Chondrocyte (in vitro differentiated cells): ENCODE measurements around the gene SYTL1. TPM values are rescaled to one million over a fixed set of nuclear protein-coding genes. Genes with fewer than 3 reads are reported as not detected.

Experiments used
- DNase-seq: peaks from one replicate; pipeline ENCODE4 v3.0.0; 2021; ENCODE audit warnings: mixed read lengths, low spot score
- H3K27ac Mint-ChIP-seq: one replicate; pipeline ENCODE4 v1.8.0; 2021; ENCODE audit warnings: mild to moderate bottlenecking, moderate library complexity, mixed read lengths; ENCODE audit not compliant: unreplicated experiment
- H3K27me3 Mint-ChIP-seq: 2 replicates; pipeline ENCODE4 v1.8.0; 2021; ENCODE audit warnings: low read depth, mixed read lengths
- H3K36me3 Mint-ChIP-seq: 2 replicates; pipeline ENCODE4 v1.8.0; 2021; ENCODE audit warnings: low read depth, mixed read lengths
- H3K4me1 Mint-ChIP-seq: 2 replicates; pipeline ENCODE4 v1.8.0; 2021; ENCODE audit warnings: low read depth, mild to moderate bottlenecking, mixed read lengths
- H3K4me3 Mint-ChIP-seq: one replicate; pipeline ENCODE4 v1.8.0; 2021; ENCODE audit warnings: mild to moderate bottlenecking, moderate library complexity, mixed read lengths; ENCODE audit not compliant: unreplicated experiment
- H3K9me3 Mint-ChIP-seq: 2 replicates; pipeline ENCODE4 v1.8.0; 2021; ENCODE audit warnings: low read depth, mixed read lengths
- total RNA-seq: library from RNA; stranded (reverse); gene quantifications from 3 replicates; pipeline ENCODE4 v1.2.1, GENCODE V29; 2021
- TF ChIP-seq, protein P1 (sequence below): fragments of 200-600 bp; sonication (generic); IDR thresholded peaks from 2 replicates; pipeline ENCODE4 v1.5.0; 2021; ENCODE audit warnings: antibody characterized with exemption, mild to moderate bottlenecking, moderate library complexity

SYTL1 gene
- total RNA-seq, 1 donor from 2014 or later, result 1.2 TPM

DNA sequence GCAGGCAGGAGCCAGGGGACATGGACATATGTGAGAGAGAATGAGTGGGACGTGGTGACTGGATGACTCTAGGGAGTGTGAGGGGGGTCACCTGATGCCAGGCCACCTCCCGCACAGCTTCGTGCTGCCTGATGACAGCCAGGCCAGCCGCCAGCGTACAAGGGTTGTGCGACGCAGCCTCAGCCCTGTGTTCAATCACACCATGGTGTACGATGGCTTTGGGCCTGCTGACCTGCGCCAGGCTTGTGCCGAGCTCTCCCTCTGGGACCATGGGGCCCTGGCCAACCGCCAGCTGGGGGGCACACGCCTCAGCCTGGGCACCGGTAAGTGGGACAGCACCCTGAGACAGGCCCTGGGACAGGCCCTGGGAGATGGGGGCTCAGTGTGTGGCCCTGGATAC lies 11.3 kb downstream of the SYTL1 start:
- Mint-ChIP-seq H3K36me3 (peaks cover 14% of the 10 kb centered on the region), H3K9me3 (no peaks in the 10 kb centered on the region), H3K4me1 (peaks cover 3% of the 10 kb centered on the region), H3K27me3 (no peaks in the 10 kb centered on the region), H3K4me3 (no peak overlapping the region), H3K27ac (no peak overlapping the region)
- DNase-seq, result no peak
- TF ChIP-seq, protein P1, sequence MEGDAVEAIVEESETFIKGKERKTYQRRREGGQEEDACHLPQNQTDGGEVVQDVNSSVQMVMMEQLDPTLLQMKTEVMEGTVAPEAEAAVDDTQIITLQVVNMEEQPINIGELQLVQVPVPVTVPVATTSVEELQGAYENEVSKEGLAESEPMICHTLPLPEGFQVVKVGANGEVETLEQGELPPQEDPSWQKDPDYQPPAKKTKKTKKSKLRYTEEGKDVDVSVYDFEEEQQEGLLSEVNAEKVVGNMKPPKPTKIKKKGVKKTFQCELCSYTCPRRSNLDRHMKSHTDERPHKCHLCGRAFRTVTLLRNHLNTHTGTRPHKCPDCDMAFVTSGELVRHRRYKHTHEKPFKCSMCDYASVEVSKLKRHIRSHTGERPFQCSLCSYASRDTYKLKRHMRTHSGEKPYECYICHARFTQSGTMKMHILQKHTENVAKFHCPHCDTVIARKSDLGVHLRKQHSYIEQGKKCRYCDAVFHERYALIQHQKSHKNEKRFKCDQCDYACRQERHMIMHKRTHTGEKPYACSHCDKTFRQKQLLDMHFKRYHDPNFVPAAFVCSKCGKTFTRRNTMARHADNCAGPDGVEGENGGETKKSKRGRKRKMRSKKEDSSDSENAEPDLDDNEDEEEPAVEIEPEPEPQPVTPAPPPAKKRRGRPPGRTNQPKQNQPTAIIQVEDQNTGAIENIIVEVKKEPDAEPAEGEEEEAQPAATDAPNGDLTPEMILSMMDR, result no peak

DNA sequence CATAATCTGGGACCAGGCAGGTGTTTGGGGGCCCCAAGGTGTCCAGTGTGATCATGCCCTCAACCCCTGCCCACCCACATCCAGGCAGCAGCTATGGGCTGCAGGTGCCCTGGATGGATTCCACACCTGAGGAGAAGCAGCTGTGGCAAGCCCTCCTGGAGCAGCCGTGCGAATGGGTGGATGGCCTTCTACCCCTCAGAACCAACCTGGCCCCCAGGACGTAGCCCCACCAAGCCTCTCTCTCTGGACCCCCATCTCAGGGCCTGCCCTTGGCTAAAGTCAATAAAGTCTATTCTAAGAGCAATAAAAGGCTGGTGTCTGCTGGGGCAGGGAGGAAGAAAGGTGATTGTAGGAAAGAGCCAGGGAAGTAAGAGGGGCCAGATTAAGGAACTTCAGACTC lies 11.8 kb downstream of the SYTL1 start:
- H3K4me3 Mint-ChIP-seq, result no peak overlapping the region
- peaks cover 14% of the 10 kb centered on the region for H3K36me3 Mint-ChIP-seq
- DNase-seq, result no peak
- no peaks in the 10 kb centered on the region for H3K9me3 Mint-ChIP-seq
- peaks cover 3% of the 10 kb centered on the region for H3K4me1 Mint-ChIP-seq
- H3K27ac Mint-ChIP-seq, result no peak overlapping the region
- no peaks in the 10 kb centered on the region for H3K27me3 Mint-ChIP-seq
- TF ChIP-seq, protein P1, result no peak

DNA sequence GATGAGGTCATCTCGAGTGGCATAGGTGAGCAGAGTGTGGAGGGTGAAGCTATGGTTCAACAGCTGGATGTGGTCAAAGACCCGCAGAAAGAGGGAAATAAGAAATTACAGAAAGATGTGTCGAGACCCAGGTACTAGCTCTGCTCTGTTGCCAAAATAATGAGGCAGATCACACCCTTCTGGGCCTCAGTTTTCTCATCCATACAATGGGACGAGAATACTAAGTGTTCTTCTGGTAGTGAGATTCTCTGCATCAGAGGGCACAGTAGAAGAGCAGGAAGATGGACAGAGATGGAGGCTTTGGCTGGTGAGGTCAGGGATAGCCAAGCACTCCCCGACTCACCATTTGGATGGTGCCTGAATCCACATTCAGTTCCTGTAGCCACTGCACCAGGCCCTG lies 13.9 kb downstream of the SYTL1 start:
- TF ChIP-seq, protein P1, result no peak
- Mint-ChIP-seq H3K27ac (no peak overlapping the region), H3K27me3 (no peaks in the 10 kb centered on the region), H3K36me3 (peaks cover 30% of the 10 kb centered on the region), H3K4me1 (peaks cover 3% of the 10 kb centered on the region), H3K9me3 (no peaks in the 10 kb centered on the region), H3K4me3 (no peak overlapping the region)
- no peak for DNase-seq

DNA sequence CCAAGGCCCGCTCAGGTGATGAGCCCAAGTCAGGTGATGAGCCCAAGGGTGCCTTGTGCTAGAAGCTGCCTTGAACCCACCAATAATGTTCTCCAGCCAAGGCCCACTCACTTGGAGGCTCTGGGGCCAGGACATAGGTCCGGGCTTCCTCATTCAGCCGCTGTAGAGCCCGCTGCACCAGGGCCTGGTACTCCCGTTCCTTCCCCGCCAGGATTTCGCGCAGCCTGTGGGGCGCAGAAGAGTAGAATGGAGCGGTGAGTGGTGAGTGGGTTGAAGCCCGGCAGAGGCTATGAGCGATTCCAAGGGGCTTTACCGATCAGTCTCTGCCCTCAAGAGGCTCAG lies 14.4 kb downstream of the SYTL1 start:
- TF ChIP-seq, protein P1, result no peak
- no peaks in the 10 kb centered on the region for H3K27me3 Mint-ChIP-seq
- H3K4me1 Mint-ChIP-seq, result peaks cover 3% of the 10 kb centered on the region
- DNase-seq, result no peak
- peaks cover 34% of the 10 kb centered on the region for H3K36me3 Mint-ChIP-seq
- H3K9me3 Mint-ChIP-seq, result no peaks in the 10 kb centered on the region
- H3K4me3 Mint-ChIP-seq, result no peak overlapping the region
- H3K27ac Mint-ChIP-seq, result no peak overlapping the region

DNA sequence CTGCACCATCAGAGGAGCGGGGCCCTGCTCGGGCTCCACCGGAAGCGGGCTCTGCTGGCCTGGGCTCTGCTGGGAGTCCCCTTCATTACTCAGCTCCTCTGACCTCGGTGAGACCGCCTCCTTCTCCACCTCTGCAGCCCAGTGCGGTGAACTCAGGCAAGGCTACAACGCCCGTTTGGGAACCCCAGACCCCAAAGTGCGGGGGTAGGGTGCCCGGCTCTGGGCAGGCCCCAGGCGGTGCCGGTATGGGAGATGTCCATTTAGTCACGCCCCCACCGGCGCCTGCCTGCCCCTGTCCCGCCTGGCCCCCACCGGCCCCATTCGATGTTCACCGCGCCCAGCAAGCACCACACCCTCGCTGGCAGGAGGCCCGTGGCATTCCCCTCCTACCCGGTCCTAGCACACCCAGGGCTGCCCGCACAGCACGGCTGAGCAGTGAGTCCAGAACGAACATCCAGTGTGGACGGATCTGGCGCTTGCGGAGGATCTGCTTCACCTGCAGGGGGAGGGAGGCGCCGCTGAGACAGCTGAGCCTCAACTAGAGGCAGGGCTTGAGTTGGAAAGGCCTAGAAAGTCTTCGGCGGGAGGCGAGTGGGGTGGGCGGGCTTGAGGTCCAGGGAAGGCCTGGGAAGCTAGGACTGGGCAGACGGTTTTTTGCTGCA lies 14.9 kb downstream of the SYTL1 start:
- Mint-ChIP-seq H3K4me3 (no peak overlapping the region), H3K9me3 (no peaks in the 10 kb centered on the region)
- TF ChIP-seq, protein P1, result no peak

More for the DNA sequence above, 14.9 kb downstream of the SYTL1 start:
- Mint-ChIP-seq H3K4me1 (no peaks in the 10 kb centered on the region), H3K27ac (no peak overlapping the region), H3K36me3 (peaks cover 35% of the 10 kb centered on the region), H3K27me3 (no peaks in the 10 kb centered on the region)
- DNase-seq, result no peak
